Ectodermal cell (in vitro differentiated cells): Measurements from ENCODE around the gene SULT1B1.

Experiments
- H3K27ac ChIP-seq: 2 replicates; pipeline ENCODE4 v1.7.0; 2013; ENCODE audit warnings: mild to moderate bottlenecking, low read depth, low read length; ENCODE audit not compliant: insufficient read depth, poor library complexity, severe bottlenecking
- H3K27me3 ChIP-seq: 2 replicates; pipeline ENCODE4 v1.7.0; 2013; ENCODE audit warnings: mild to moderate bottlenecking, low read length; ENCODE audit not compliant: insufficient read depth, control insufficient read depth, poor library complexity, severe bottlenecking
- H3K36me3 ChIP-seq: one replicate; pipeline ENCODE4 v1.7.0; 2013; ENCODE audit warnings: low read length; ENCODE audit not compliant: control insufficient read depth, insufficient read depth
- H3K4me1 ChIP-seq: one replicate; pipeline ENCODE4 v1.7.0; 2013; ENCODE audit warnings: low read length; ENCODE audit not compliant: control insufficient read depth, insufficient read depth
- H3K4me3 ChIP-seq: 2 replicates; pipeline ENCODE4 v1.7.0; 2013; ENCODE audit warnings: low read depth, low read length, control low read depth; ENCODE audit not compliant: insufficient read depth
- H3K9me3 ChIP-seq: 2 replicates; pipeline ENCODE4 v1.7.0; 2013; ENCODE audit warnings: mild to moderate bottlenecking, low read length, moderate library complexity; ENCODE audit not compliant: control insufficient read depth
- WGBS, 2 experiments: methylation state at CpG; one replicate each; pipeline ENCODE4 v1.1.7; 2013; ENCODE audit warnings: missing lambda C conversion rate in 2 of 2; 5-methylcytosine and 5-hydroxymethylcytosine counted together

The SULT1B1 gene

DNA sequence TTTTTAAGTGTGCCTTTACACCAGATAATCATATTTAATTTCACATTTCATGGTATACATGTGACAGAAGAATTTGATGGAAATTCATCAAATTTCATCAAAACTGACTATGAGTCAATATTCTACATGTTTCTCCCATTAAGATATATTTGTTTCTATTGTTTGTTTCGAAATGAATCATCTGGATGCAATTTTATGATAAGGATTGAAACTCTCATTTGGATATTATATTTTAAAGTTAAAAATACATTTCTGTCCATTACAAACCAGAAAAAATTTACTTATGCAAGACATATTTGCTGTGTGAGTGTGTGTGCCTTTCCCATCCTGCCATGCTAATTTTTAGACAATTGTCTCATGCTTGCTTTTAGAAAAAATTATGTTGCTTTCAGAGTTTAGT lies 52.2 kb downstream of the SULT1B1 start:
- 100% methylated on average over 1 of the region's 1 CpG; no CpG with 5 or more reads in 1 of the 2 experiments for WGBS, 2 experiments
- H3K27ac ChIP-seq, result no peak overlapping the region
- H3K4me1 ChIP-seq, result no peaks in the 10 kb centered on the region
- no peaks in the 10 kb centered on the region for H3K36me3 ChIP-seq
- H3K4me3 ChIP-seq, result no peak overlapping the region
- H3K27me3 ChIP-seq, result no peaks in the 10 kb centered on the region
- no peaks in the 10 kb centered on the region for H3K9me3 ChIP-seq

DNA sequence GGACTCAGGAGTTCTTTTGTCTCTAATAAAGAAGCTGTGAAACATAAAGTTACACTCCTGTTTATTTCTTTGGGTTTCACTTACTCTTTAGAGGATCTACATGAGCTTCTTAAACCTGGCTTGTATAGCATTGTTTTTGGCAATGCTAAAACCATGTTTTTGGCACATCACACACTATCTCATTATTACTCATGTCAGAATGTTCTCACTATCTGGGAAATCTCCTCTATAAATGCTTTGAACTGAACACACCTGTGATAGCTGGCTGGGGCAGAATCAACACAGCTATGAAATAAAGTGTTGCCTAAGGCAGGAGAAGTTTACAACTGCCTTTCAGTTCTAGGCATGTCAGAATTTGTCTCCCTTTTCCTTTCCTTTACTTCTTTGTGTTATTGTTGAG lies 52.6 kb downstream of the SULT1B1 start:
- Histone ChIP-seq H3K36me3 (no peaks in the 10 kb centered on the region), H3K9me3 (no peaks in the 10 kb centered on the region), H3K27ac (no peak overlapping the region), H3K27me3 (no peaks in the 10 kb centered on the region), H3K4me1 (no peaks in the 10 kb centered on the region), H3K4me3 (no peak overlapping the region)

DNA sequence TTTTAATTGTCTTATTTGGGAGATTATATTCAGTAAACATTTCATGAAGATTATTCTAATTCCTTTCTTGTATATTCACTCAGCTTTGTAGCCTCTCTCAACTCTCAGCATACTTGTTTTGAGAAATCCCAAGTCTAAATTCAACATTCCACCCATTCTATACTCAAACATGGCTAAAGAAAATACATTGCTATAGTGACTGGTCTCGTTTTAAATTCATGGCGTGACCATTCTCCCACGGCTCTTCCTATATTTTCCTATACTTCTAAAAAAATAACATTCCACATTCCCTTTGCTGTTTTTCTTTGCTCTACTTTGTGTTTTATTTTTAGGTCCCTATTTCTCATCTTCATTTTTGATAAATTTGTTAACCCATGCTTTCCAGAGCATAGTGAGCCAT lies 58.2 kb downstream of the SULT1B1 start:
- no peak overlapping the region for H3K27ac ChIP-seq
- 89 to 91% methylated on average over 3 of the region's 3 CpGs for WGBS, 2 experiments
- H3K36me3 ChIP-seq, result no peaks in the 10 kb centered on the region

DNA sequence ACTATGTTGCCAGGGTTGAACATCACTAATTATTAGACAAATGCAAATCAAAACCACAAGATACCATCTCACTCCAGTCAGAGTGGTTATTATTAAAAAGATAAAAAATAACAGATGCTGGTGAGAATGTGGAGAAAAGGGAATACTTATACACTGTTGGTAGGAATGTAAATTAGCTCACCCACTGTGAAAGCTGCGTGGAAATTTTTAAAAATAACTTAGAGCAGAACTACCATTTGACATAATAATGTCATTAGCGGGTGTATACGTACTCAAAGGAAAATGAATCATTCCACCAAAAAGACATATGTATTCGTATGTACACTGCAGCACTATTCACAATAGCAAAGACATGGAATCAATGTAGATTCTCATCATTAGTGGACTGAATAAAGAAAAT lies 58.7 kb downstream of the SULT1B1 start:
- Histone ChIP-seq H3K9me3 (no peaks in the 10 kb centered on the region), H3K27ac (no peak overlapping the region), H3K27me3 (no peaks in the 10 kb centered on the region), H3K4me3 (no peak overlapping the region), H3K4me1 (no peaks in the 10 kb centered on the region), H3K36me3 (no peaks in the 10 kb centered on the region)
- whole genome bisulfite sequencing, 2 experiments, result 89 to 93% methylated on average over 4 of the region's 4 CpGs

More for the DNA sequence above, 58.2 kb downstream of the SULT1B1 start:
- no peaks in the 10 kb centered on the region for H3K4me1 ChIP-seq
- H3K27me3 ChIP-seq, result no peaks in the 10 kb centered on the region
- H3K9me3 ChIP-seq, result no peaks in the 10 kb centered on the region
- no peak overlapping the region for H3K4me3 ChIP-seq

DNA sequence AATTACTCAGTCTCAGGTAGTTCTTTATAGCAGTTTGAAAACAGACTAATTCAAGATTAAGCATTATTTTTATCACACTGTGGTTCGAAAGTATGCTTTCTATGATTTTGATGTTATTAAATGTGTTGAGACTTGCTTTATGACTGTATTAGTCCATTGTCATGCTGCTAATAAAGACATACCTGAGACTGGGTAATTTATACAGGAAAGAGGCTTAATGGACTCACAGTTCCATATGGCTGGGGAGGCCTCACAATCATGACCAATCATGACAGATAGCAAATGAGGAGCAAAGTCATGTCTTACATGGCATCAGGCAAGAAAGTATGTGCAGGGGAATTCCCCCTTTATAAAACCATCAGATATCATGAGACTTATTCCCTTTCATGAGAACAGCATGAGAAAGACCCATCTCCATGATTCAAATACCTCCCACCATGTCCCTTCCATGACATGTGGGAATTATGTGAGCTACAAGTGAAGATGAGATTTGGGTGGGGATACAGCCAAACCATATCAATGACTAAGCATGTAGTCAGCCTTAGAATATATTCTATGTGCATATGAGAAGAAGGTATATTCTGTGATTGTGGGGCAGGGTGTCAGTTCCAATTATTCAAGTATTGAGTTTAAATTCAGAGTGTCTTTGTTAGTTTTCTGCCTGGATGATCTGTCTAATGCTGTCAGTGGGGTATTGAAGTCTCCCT lies 62.7 kb downstream of the SULT1B1 start:
- no peak overlapping the region for H3K4me3 ChIP-seq
- no peaks in the 10 kb centered on the region for H3K27me3 ChIP-seq
- no peak overlapping the region for H3K27ac ChIP-seq
- no peaks in the 10 kb centered on the region for H3K9me3 ChIP-seq
- H3K4me1 ChIP-seq, result no peaks in the 10 kb centered on the region
- no peaks in the 10 kb centered on the region for H3K36me3 ChIP-seq
- 93 to 100% methylated on average over 1 of the region's 1 CpG for WGBS, 2 experiments

DNA sequence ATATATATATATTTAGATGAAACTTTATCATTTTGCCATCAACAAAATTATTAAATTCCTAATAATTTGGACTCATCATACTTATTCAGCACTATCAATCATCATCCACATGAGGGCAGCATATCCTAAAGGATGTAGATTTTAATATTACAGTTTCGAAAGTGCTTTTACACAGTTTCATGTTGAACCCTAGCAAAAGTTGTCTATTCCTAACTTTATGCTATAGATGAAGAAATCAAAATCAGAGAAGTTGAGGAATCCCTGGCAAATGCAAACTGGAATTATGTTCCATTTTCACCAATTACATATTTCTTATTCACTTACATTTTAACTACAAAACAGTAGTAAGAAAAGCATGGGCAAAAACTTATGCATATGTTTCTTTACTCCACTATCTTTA lies 70.8 kb downstream of the SULT1B1 start:
- Histone ChIP-seq H3K9me3 (no peaks in the 10 kb centered on the region), H3K4me3 (no peak overlapping the region), H3K27me3 (no peaks in the 10 kb centered on the region), H3K4me1 (no peaks in the 10 kb centered on the region), H3K36me3 (no peaks in the 10 kb centered on the region), H3K27ac (no peak overlapping the region)
- 40 to 50% methylated on average over 1 of the region's 1 CpG for WGBS, 2 experiments

DNA sequence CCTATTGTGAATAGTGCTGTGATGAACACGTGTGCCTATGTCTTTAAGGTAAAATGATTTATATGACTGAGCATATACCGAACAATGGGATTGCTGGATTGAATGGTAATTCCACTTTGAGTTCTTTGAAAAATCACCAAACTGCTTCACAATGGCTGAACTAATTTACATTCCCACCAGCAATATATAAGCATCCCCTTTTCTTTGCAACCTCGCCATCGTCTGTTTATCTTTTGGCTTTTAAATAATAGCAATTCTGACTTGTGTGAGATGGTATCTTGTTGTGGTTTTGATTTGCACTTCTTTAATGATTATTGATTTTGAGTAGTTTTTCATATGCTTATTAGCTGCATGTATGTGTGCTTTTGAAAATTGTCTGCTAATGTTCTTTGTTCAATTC lies 75.6 kb downstream of the SULT1B1 start:
- no peak overlapping the region for H3K4me3 ChIP-seq
- H3K36me3 ChIP-seq, result no peaks in the 10 kb centered on the region
- no peaks in the 10 kb centered on the region for H3K9me3 ChIP-seq
- no peak overlapping the region for H3K27ac ChIP-seq
- H3K27me3 ChIP-seq, result no peaks in the 10 kb centered on the region
- WGBS, 2 experiments, result 50 to 73% methylated on average over 2 to 4 of the region's 4 CpGs
- no peaks in the 10 kb centered on the region for H3K4me1 ChIP-seq
